Right kidney (tissue), 1 donor: ENCODE results near the gene KRT17.
"Not testable (repeated sequence)": the region's sequence is repeated elsewhere in the genome, so short reads cannot be mapped to it uniquely, and the experiment has no call there.

Experiments used
- DNase-seq: peaks from one replicate; pipeline ENCODE4 v3.0.0-alpha.2; 2016

Gene KRT17

DNA sequence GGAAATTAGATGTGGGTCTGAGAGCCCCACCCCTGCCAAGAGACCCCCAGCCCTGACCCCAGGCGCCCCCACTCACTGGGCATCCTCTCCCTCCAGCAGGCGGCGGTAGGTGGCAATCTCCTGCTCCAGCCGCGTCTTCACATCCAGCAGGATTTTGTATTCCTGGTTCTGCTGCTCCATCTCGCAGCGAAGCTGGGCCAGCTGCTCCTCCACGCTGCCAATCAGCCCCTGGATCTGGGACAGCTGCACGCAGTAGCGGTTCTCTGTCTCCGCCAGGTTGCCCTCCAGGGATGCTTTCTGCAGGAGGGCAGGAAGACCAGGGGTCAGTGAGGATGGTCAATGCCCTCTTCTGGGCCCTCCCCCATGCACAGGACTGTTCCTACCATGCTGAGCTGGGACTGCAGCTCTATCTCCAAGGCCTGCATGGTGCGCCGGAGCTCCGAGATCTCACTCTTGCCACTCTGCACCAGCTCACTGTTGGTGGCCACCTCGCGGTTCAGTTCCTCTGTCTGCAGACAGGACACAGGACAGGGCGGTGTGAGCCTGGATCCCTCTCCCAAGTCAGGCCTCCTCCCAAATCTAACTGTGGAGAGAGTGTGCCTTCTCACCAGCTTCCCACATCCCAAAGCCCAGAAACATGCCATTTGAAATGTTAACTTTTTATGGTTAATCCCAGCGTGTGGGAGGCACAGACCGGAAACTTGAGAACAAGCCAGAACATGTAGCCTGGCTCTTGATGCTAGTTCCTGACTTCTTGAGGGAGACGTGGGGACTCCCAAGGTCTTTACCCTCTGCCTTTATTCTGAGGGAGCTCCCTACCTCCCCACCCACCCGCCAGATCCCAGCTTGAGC lies 3.6 kb downstream of the KRT17 start:
- DNase-seq = no peak

DNA sequence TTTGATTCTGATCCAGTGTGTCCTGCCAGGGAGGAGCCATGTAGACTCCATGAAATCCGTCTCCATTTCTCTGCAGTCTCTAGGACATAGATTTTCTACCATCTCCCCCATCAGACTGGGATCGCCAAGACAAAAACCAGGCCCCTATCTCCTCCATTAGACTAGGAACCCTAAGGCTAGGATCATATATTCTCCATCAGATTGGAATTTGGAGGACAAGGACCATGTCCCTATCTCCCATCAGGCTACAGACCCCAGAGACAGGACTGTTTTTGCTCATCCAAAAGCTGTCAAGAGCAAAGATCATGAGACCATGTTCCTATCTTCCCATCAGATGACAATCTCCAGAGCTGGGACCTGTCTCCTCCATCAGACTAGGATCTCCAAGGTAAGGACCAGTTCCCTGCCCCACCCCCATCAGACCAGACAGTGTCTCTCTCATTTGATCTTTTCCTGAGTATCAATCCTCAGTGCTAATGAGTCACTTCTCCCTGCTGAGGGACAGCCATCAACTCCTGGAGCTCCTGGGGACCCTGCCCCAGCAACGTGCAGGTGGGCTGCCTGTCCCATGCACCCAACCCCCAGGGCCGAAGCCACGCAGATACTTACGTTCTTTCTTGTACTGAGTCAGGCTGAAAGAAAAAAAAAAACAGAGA lies 4.3 kb downstream of the KRT17 start:
- DNase-seq = not testable (repeated sequence)

DNA sequence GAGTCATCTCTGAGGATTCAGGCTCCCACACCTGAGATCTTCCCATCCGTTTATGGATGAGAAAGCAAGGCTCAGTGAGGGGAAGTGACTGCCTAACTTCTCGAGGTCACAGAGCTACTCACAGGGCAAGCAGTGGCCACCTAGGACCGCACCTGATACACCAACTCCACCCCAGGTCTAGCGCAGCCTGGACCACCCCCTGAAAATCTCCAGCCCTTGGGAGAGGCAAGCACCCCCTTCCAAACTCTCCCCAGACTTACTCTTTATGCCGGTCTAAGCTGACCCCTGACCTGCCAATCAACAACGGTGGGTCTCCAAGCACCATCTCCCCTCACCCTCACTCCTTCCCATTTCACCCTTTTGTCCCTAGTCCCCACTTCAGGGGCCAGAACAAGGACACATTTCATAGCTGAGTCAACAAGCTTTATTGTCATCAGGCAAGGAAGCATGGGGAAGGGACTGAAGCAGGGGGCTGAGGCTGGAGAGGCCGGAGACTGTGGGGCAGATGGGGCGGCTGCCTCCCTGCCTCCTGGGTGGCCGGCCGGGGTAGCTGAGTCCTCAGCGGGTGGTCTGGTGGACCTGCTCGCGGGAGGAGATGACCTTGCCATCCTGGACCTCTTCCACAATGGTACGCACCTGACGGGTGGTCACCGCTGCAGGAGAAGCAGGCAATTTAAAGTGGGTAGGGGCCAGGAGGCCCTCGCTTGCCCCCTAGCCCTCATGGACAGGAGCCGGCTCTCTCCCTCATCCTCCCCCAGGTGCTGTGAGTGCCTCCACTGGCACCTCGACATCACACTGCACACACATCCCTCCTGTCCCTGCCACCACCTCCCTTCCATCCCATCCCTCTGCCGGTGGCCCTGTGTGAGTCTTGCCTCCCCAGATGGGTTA lies 5.1 kb downstream of the KRT17 start:
- no peak for DNase-seq

DNA sequence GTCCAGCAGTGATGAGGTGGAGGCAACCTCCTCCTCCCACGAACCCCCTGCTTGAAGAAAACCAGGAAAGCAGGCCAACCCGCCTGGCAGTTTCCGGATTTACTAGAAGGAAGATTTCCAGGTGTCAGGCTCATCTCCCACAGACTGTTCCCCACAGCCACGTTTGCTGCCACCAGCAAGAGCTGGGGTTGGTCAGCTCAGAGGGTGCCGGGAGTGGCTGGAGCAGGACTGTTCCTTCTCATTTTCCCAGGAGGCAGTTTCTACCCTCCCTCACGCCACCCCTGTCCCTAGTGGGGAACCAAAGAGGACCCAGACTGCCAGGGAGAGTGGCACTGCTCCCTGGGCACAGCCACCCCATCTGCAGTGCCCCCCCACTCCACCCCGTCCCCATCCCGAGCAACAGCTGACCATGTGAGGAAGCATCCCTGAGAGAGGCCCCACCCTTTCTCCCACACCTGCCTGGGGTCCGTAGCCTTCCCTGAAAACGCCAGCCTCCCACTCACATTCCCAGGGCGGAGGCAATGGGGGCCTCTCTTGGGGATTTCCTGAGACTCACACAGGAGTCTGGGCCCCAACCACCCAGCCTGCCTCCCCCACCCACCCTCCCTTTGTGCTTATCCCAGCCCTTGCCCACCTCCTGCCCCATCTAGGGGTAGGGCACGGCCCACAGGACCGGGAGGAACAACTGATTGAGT lies 5.9 kb downstream of the KRT17 start:
- DNase-seq = no peak

DNA sequence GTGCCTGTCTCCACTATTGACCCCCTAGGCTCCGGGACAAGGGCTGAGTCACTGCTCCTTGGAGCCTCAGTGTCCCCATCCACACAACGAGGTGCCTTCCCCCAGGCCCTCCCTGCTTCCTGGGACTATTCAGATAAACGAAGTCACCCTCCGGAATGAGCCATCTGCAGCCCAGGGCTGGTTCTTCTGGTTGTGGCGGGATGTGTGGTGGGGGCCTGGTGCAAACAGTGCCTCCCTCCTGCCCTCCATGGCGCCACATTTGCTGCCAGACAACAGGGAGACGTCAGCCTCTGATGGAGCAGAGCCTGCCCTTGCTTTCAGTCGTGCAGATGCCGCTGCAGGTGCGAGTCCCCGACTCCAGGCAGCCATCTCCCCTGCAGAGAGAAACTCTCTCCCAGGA lies 6.7 kb downstream of the KRT17 start:
- DNase-seq = no peak

DNA sequence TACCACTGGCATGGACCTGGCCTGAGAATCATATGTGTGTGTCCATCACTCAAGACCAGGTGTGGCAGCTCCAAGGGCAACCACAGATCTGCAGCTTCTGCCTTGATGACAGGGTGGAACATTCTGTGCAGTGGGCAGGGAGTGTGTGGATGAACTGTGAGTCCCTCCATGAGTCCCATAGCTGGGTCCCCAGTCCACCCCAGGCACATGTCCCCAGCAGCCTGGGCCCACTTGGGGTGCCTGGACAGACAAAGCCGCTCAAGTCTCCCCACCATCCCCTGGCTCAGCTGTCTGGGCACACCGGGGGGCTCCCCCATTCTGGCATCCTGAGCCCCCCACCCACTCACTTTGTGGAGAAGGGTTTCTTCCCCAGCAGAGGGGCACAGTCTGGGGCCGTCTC lies 7.2 kb downstream of the KRT17 start:
- no peak for DNase-seq

DNA sequence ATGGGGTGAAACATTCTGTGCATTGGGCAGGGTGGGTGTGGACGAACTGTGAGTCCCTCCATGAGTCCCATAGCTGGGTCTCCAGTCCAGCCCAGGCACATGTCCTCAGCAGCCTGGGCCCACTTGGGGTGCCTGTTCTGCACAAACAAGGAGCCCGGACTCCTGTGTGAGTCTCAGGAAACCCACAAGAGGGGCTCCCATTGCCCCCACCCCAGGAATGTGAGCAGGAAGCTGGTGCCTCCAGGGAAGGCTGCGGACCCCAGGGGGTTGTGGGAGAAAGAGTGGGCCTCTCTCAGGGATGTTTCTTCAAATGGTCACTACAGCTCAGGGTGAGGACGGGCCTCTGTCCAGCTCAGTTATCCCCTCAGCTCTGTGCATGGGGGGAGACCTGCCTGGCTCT lies 7.9 kb downstream of the KRT17 start:
- DNase-seq = not testable (repeated sequence)

DNA sequence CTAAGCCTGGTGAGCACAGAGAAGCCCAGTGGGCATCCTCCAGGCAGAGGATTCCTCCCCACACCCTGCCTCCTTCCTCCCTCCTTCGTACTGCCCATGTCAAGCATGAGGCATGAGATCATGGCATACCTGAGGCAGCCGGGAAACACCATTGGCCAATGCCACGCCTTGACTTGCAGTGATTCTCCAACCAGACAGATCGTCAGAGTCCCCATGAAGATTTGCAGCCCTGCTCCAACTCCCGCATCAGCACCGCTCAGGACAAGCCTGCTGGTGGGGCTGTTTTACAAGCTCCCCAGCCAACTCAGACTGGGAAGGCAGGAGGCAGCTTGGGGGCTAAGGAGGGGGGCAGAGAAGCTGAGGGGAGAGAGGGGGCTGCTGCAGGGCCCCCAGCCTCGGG lies 8.9 kb downstream of the KRT17 start:
- DNase-seq = no peak

DNA sequence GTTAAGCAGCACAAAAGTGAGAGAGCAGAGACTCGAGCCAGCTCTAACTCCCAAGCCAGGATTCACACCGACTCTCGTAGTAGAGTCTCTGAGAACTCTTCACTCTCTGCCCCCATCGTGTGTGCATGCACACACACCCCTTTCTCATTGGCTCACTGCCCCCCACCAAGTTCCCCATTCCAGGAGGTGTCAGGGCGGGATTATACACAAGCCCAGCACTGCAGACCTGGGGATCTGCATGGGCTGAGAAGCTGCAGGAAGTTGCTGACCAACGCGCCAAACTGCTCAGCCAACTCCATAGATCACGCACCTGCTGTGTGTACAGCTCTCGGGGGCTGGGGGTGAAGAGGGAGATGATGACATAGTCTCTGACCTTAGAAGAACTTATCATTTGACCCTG lies 9.6 kb downstream of the KRT17 start:
- DNase-seq = not testable (repeated sequence)

DNA sequence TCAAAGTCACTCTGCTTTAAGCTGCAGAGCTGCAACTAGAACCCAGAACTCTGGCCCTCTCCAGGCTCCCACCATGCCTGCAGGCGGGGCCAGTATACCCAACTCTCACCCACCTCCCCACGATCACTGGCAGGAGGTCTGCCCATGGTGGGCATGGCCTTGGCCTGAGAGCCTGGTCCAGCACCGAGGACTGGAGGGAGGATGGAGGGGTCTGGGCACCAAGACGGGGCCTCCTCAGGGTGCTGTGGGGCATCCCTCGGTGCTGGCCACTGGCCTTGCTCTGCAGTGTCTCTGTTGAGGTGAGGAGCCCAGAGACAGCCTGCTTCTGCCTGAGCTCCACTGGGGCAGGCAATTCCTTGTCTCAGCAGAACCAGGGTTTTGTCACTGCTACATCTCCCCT lies 10.3 kb downstream of the KRT17 start:
- DNase-seq = no peak

DNA sequence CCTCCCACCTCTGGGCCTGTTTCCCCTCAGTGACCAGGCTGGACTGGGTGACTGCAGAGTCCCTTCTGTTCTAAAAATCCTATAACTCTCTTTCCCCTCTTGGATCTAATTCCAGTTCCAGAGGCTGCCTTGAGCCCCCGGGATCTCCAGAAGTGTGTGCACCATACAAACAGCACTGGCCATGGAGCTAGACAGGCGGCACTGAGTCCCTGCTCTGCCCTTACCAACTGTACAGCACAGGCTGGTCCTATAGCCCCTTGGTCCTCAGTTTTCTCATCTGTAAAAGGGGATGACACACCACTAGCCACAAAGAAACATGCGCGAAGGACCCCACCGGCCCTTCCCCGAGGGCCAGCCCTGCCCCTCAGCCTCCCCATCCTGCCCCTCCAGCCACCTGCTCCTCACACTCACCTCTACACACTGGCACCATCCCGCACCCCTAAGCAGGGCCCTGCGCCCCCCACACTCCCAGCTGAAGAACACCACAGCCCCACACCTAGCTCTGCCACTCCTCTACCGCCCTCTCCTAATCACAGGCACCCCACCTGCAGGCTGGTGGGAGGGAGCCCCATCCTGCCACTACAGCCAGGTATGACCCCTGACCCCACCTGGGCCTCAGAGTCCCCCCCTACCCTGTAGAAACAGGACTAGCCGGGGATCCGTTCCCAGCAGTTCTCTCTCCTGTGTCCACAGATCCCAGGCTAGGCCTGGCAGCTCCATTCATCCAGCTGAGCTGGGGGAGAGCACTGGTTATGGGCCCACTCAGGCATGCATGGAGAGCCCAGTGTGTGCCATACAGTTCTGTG lies 10.9 kb downstream of the KRT17 start:
- no peak for DNase-seq

DNA sequence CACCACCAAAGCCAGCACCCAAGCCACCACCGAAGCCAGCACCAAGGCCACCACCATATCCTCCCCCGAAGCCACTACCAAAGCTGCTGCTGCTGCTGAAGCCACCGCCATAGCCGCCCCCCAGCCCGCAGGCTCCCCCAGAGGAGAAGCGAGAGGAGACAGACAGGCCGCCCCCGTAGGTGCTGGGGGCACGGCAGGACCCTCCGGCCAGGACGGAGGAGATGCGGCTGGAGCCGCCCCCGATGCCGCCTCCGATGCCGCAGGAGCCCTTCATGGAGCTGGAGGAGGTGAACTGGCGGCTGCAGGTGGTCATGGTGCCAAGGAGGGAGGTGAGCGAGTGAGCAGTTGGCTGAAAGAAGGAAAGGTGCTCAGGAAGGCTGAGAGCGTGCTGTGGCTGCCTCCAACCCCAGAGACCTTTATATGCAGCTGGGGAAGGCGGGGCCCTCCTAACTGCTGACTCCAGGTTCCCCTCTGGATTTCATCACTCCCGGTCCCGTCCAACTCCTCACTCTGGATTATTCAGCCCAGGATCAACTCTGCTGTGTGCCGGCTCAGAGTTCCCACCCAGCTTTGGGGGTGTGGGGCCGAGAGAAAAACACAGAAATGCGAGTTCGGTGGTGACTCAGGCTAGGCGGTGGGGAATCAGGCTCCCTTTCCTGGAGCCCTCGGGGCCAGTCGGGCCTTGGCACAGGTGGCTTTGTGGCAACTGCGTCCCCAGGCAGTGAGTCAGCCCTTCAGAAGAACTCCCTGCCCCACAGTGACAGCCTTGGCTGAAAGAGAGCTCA lies 11.8 kb downstream of the KRT17 start, which contains the start of gene KRT16:
TSS of gene KRT16 (minus strand) at position 392 of the 785 bp plus-strand sequence. CDS start at position 313, 79 bp downstream.
- DNase-seq = not testable (repeated sequence)

DNA sequence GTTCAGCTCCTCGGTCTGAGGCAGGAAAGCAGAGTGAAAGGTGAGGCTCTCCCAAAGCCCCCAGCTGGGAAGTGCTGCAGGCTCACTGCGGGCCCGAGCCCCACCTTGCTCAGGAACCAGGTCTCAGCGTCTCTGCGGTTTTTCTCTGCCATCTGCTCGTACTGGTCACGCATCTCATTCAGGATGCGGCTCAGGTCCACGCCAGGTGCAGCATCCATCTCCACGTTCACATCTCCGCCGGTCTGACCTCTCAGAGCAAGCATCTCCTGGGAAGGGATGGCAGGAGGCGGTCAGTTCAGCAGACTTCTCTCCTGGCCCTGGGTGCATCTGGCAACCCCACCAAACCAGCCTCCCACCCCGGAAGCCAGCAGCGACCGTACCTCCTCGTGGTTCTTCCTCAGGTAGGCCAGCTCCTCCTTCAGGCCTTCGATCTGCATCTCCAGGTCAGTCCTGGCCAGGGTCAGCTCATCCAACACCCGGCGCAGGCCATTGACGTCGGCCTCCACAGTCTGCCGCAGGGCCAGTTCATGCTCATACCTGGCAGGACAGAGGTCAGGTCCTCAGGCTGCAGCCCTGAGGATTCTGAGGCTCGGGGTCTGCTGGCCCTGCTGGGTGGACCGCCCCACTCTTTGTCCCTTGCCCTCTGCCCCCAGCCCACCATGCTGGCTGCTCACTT lies 13.3 kb downstream of the KRT17 start:
- no peak for DNase-seq

DNA sequence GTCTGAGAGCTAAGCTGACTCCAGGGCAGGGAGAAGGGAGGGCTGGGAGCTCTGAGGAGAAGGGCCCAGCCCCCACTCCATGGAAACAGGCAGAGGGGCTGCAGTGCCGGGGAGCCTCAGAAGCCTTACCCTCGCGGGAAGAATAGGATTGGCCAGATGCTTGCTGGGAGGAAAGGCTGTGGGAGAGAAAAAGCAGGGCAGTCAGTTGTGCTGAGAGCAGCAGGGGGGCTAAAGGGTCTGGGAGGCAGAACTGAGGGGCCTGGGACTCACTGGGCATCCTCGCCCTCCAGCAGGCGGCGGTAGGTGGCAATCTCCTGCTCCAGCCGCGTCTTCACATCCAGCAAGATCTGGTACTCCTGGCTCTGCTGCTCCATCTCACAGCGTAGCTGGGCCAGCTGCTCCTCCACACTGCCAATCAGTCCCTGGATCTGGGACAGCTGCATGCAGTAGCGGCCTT lies 14.3 kb downstream of the KRT17 start:
- DNase-seq = not testable (repeated sequence)

DNA sequence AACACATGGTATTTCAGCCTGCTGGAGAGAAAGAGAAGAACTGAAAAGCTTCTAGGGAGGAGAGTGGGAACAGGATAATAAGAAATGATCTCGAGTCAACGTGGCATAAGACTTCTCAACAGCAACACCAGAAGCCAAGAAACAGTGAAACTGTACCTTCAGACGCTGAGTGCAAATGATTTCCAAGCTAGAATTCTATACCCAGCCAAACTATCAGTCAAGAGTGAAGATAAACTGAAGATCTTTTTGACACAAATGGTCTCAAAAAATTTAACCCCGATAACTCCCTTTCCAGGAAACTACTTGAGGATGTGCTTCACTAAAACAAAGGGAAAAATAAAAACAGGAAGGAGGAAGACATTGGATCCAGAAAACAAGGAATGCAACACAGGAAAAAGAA lies 17.4 kb downstream of the KRT17 start:
- not testable (repeated sequence) for DNase-seq

DNA sequence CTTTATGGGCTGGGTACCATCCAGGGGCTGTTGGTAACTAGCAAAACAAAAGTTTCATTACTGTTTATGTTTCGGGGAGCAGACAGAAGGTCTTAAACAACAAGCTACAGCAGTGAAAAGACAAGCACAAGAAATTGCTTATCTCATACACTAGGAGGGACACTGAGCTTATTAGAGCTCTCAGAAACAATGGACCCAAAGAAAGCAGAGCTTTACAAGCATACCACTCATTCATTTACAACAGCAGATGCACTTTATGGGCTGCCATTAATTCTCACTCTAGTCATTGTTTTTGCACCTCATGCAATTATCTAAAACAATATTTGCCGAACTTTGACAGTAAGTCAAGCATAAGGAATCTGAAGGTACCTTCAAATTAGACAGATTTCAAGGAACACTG lies 21.9 kb downstream of the KRT17 start:
- DNase-seq = no peak

DNA sequence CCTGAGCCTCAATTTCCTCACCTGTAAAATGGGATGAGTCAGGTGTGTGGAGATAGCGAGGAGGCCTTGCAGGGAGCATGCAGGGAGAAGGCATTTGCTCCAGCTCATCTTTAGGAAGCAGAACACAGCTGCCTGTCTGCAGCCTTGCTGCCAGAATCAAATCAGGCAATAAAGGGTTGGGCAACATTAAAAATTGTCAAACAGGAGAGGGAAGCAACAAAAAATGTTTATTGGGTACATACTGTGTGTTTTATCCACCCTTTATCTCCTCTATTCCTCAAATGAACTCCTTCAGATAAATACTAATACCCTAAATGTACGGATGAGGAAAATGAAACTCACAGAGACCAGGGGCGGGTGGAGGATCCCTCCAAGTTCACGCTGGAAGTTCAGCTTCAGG lies 24.1 kb downstream of the KRT17 start:
- no peak for DNase-seq

DNA sequence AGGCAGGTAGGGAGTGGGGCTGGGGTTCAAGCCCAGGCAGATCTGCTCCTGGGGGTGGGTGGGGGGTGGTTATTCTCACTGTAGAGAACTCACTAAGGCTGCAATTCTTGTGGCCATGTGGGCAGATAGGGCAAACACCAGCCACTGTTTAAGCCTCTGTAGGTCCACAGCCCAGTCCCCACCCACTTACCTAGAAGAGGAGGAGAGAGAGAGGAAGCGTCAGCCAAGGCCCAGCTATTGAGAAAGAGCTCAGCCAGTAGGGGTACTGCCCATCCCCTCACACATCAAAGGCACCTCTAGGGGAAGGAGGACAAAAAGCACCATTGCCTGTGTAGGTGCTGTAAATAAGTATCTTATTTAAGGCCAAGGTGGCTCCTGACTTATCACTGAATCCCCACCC lies 24.7 kb downstream of the KRT17 start:
- no peak for DNase-seq

DNA sequence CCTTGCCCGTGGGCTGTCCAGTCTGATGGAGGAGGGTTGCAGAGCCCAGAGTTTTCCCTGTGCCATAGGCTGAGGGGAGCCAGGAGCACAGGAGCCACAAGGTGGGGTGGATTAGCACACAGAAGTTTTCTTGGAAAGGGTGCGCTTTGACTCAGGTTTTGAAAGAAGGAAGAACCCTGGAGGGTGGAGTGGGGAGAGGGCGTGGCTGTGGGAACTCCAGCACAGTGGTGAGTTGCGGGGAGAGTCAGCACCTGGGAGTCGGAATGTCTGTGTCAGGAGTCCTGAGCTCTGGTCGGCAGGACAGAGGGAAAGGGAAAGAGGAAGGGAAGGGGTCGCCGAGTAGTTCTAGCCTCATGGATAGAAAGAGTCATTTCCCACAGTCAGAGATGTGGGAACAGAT lies 28.8 kb downstream of the KRT17 start:
- no peak for DNase-seq
